B cell (primary cell): ENCODE measurements around the gene KRTDAP. TPM values are rescaled to one million over a fixed set of nuclear protein-coding genes. Genes with fewer than 3 reads are reported as not detected.

Source experiments
- ATAC-seq: fragments of 200-7000 bp; cut with Tn5 transposase; one replicate; pipeline ENCODE4 v1.10.0; 2021; ENCODE audit warnings: low read depth, mild to moderate bottlenecking, moderate number of reproducible peaks, moderate library complexity
- CTCF ChIA-PET: fragments of 350-600 bp; sonication (Branson Sonifier 250); formaldehyde crosslinking; loops from one replicate; lab custom pipeline; 2021; ENCODE audit warnings: antibody characterized with exemption, inconsistent platforms; lab: Charles Lee
- POLR2A ChIA-PET: fragments of 350-600 bp; sonication (Branson Sonifier 250); formaldehyde crosslinking; loops from one replicate; lab custom pipeline; 2021; ENCODE audit warnings: antibody characterized with exemption; lab: Charles Lee
- DNase-seq: peaks from one replicate; pipeline ENCODE4 v3.0.0; 2013
- H2AFZ ChIP-seq: 2 replicates; pipeline ENCODE4 v1.6.1; 2012; ENCODE audit warnings: mild to moderate bottlenecking, low read depth, low read length; ENCODE audit not compliant: insufficient read depth, poor library complexity, severe bottlenecking
- H3K27ac ChIP-seq, 2 donors: 1 replicate in 1 of 2; 2 replicates in 1 of 2; pipeline ENCODE4 v1.5.1; 2012 to 2013; ENCODE audit warnings: low read length in 2 of 2, mild to moderate bottlenecking in 2 of 2, moderate library complexity in 1 of 2
- H3K27me3 ChIP-seq, 4 experiments: fragments of 200-600 bp in 1 of 4; sonication (generic) in 1 of 4; replicated peaks in 1 of 4; 1 replicate in 2 of 4; 2 replicates in 2 of 4; pipeline versions ENCODE4 v1.6.1 to v1.7.0; 2013 to 2016; ENCODE audit warnings: low read length in 3 of 4, mild to moderate bottlenecking in 2 of 4, mixed read lengths in 1 of 4, moderate library complexity in 1 of 4; ENCODE audit not compliant: insufficient read depth in 4 of 4, control insufficient read depth in 3 of 4; ENCODE audit errors: control extremely low read depth in 1 of 4
- H3K36me3 ChIP-seq, 2 experiments: replicated peaks in 1 of 2; 1 replicate in 1 of 2; 2 replicates in 1 of 2; pipeline versions ENCODE4 v1.6.1 to v1.7.1; 2013; ENCODE audit warnings: low read length in 1 of 2; ENCODE audit not compliant: insufficient read depth in 2 of 2, control insufficient read depth in 1 of 2; ENCODE audit errors: control extremely low read depth in 1 of 2, extremely low read depth in 1 of 2
- H3K4me1 ChIP-seq, 2 donors: fragments of 200-600 bp in 1 of 2; sonication (generic) in 1 of 2; 1 replicate in 1 of 2; 2 replicates in 1 of 2; pipeline versions ENCODE4 v1.5.1 to v1.6.1; 2013 to 2017; ENCODE audit warnings: low read length in 2 of 2; ENCODE audit not compliant: control insufficient read depth in 2 of 2, insufficient read depth in 2 of 2
- H3K4me2 ChIP-seq: replicated peaks from 2 replicates; pipeline ENCODE3; 2012; ENCODE audit warnings: mild to moderate bottlenecking, low read depth, low read length; ENCODE audit not compliant: poor library complexity, severe bottlenecking
- H3K4me3 ChIP-seq, 5 experiments: fragments of 200-600 bp in 1 of 5; sonication (generic) in 1 of 5; 1 replicate in 3 of 5; 2 replicates in 2 of 5; pipeline versions ENCODE4 v1.5.1 to v1.7.0; 2011 to 2016; ENCODE audit warnings: low read length in 4 of 5, mild to moderate bottlenecking in 4 of 5, low read depth in 2 of 5, control low read depth in 1 of 5, moderate library complexity in 1 of 5; ENCODE audit not compliant: insufficient read depth in 1 of 5; ENCODE audit errors: control extremely low read depth in 1 of 5, extremely low read depth in 1 of 5
- H3K79me2 ChIP-seq: fragments of 200-600 bp; sonication (generic); one replicate; pipeline ENCODE4 v1.6.0; 2016; ENCODE audit warnings: low read length; ENCODE audit not compliant: control insufficient read depth, insufficient read depth
- H3K9ac ChIP-seq: fragments of 200-600 bp; sonication (generic); 2 replicates; pipeline ENCODE4 v1.6.1; 2017; ENCODE audit warnings: mild to moderate bottlenecking, low read length, moderate library complexity
- H3K9me3 ChIP-seq, 3 donors: one replicate each; pipeline versions ENCODE4 v1.6.1 to v1.7.1; 2013; ENCODE audit warnings: low read length in 2 of 3; ENCODE audit not compliant: control insufficient read depth in 2 of 3, insufficient read depth in 1 of 3; ENCODE audit errors: control extremely low read depth in 1 of 3
- H4K20me1 ChIP-seq: 2 replicates; pipeline ENCODE4 v1.6.0; 2012; ENCODE audit warnings: mild to moderate bottlenecking, low read length; ENCODE audit not compliant: insufficient read depth, control insufficient read depth, poor library complexity, severe bottlenecking
- H3K27ac Mint-ChIP-seq: one replicate; pipeline ENCODE4 v1.8.0; 2021; ENCODE audit warnings: mixed read lengths
- H3K27me3 Mint-ChIP-seq: one replicate; pipeline ENCODE4 v1.8.0; 2021; ENCODE audit warnings: mixed read lengths
- H3K4me1 Mint-ChIP-seq: one replicate; pipeline ENCODE4 v1.8.0; 2021; ENCODE audit warnings: mixed read lengths
- H3K4me3 Mint-ChIP-seq: one replicate; pipeline ENCODE4 v1.8.0; 2021; ENCODE audit warnings: mixed read lengths
- H3K9me3 Mint-ChIP-seq: one replicate; pipeline ENCODE4 v1.8.0; 2022; ENCODE audit warnings: mixed read lengths; ENCODE audit not compliant: insufficient read depth
- EZH2 ChIP-seq: IDR thresholded peaks from 2 replicates; pipeline ENCODE4 v1.6.1; 2012; ENCODE audit warnings: borderline replicate concordance, low read depth, mild to moderate bottlenecking, moderate library complexity, low read length; ENCODE audit not compliant: insufficient read depth, poor library complexity, severe bottlenecking
- WGBS: methylation state at CpG from one replicate; pipeline ENCODE4 v1.1.5; 2013; ENCODE audit warnings: missing lambda C conversion rate; ENCODE audit not compliant: insufficient coverage; 5-methylcytosine and 5-hydroxymethylcytosine counted together
- intact Hi-C: fragments of 100-400 bp; cut with micrococcal nuclease; formaldehyde crosslinking; loops from one replicate; pipeline ENCODE4 v1.10.0; 2022
- polyA plus RNA-seq: library from polyadenylated mRNA; depleted of rRNA; stranded (reverse); fragments of >200 nt; gene quantifications from 2 replicates; pipeline ENCODE4 v1.2.3, GENCODE V29; 2012
- total RNA-seq, 2 donors: library from RNA; stranded (reverse); fragments of 120-200 nt in 1 of 2; gene quantifications; 1 replicate in 1 of 2; 2 replicates in 1 of 2; pipeline versions ENCODE4 v1.2.3 to v1.2.4, GENCODE V29; 2013 to 2022
- TF ChIP-seq, protein P1 (sequence below): fragments of 200-600 bp; IDR thresholded peaks from one replicate; pipeline ENCODE4 v1.8.0; 2022; ENCODE audit warnings: antibody characterized with exemption, mild to moderate bottlenecking

KRTDAP gene
- total and polyA plus RNA-seq, 2 donors (not counting 1 experiment from before 2014, with no cell fraction given): not detected

DNA sequence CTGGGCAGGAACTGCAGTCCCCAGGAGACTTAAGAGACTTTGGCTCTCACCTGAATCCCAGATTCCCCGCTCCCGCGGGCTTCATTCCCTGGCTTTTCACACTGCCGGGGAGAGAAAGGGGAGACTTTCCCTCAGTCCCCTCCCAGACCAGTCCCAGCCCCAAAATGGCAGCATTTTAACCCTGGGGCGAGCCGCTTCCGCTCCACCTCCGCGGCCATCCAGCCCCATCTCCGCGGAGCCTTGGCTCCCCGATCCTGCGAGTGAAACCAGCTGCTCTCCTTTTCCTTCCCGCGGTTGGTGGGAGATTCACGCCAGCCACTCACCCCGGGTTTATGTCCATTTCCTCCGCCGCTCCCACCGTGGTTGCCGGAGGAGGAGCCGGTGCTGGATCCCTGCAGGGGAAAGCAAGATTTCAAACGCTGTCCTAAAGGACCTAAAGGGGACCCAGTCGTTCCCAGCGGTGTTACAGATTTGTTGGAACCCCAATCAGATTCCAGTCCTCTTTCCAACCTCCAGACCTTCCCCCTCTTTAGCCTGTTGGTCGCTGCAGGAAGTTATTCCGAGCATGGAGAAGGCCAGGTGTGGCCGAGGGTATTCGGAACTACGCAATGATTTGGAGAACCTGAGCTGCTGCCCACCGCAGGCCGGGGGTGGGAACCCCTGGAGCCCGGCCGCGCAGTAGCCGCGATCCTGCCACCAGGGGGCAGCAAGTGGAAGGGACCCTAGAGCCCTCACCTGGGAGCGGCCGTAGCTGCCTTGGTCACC is 19.8 kb upstream of the KRTDAP start:
- H3K27ac Mint-ChIP-seq: peak overlapping the region; percentile 59
- H2AFZ ChIP-seq: peak overlapping the region; percentile 79
- ChIA-PET CTCF (interaction anchor here (0.8 to 3.9 kb wide), 24 partner anchors 10 to 208 kb away, joined by 3 to 24 read pairs (median 4); partner anchors contain the start of gene KRTDAP), POLR2A (interaction anchor here (0.7 kb wide), 1 partner anchor 695 kb away, joined by 3 read pairs; no protein-coding TSS in a partner anchor)
- no peak overlapping the region for H3K27ac ChIP-seq
- peaks cover 19 to 21% of the 10 kb centered on the region in 2 donors for H3K4me1 ChIP-seq
- H4K20me1 ChIP-seq: no peaks in the 10 kb centered on the region
- H3K27me3 Mint-ChIP-seq: peaks cover 59% of the 10 kb centered on the region
- peaks cover 19% of the 10 kb centered on the region for H3K4me1 Mint-ChIP-seq
- peak overlapping the region; percentile 76 for H3K4me3 Mint-ChIP-seq
- TF ChIP-seq, protein P1, sequence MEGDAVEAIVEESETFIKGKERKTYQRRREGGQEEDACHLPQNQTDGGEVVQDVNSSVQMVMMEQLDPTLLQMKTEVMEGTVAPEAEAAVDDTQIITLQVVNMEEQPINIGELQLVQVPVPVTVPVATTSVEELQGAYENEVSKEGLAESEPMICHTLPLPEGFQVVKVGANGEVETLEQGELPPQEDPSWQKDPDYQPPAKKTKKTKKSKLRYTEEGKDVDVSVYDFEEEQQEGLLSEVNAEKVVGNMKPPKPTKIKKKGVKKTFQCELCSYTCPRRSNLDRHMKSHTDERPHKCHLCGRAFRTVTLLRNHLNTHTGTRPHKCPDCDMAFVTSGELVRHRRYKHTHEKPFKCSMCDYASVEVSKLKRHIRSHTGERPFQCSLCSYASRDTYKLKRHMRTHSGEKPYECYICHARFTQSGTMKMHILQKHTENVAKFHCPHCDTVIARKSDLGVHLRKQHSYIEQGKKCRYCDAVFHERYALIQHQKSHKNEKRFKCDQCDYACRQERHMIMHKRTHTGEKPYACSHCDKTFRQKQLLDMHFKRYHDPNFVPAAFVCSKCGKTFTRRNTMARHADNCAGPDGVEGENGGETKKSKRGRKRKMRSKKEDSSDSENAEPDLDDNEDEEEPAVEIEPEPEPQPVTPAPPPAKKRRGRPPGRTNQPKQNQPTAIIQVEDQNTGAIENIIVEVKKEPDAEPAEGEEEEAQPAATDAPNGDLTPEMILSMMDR: peak; percentile 96
- no peak for TF ChIP-seq EZH2
- intact Hi-C loops: no loop called here
- WGBS: 1% methylated on average over 32 of the region's 39 CpGs
- ATAC-seq (peak; percentile 86), DNase-seq (peak; percentile 84)
- H3K4me3 ChIP-seq: peak overlapping the region in 4 of 5 experiments; percentile 6 to 62 (median 37)
- H3K36me3 ChIP-seq: no peaks in the 10 kb centered on the region
- H3K9me3 ChIP-seq: peaks cover 0 to 11% (median 0%) of the 10 kb centered on the region in 3 donors
- no peaks in the 10 kb centered on the region for H3K9me3 Mint-ChIP-seq
- H3K4me2 ChIP-seq: peak overlapping the region; percentile 79
- peak overlapping the region; percentile 50 for H3K9ac ChIP-seq
- H3K79me2 ChIP-seq: no peaks in the 10 kb centered on the region
- peaks cover 0 to 71% (median 11%) of the 10 kb centered on the region in 4 experiments for H3K27me3 ChIP-seq
